SIG-M5 treated with dmso at 0.1 percent for 504 hours (cell line): ENCODE data around the gene KHDC3L.

Source experiments
- DNase-seq: peaks from one replicate; lab custom pipeline; 2025; ENCODE audit not compliant: unreplicated experiment; lab: John Stamatoyannopoulos, UW

The KHDC3L gene, protein sequence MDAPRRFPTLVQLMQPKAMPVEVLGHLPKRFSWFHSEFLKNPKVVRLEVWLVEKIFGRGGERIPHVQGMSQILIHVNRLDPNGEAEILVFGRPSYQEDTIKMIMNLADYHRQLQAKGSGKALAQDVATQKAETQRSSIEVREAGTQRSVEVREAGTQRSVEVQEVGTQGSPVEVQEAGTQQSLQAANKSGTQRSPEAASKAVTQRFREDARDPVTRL

DNA sequence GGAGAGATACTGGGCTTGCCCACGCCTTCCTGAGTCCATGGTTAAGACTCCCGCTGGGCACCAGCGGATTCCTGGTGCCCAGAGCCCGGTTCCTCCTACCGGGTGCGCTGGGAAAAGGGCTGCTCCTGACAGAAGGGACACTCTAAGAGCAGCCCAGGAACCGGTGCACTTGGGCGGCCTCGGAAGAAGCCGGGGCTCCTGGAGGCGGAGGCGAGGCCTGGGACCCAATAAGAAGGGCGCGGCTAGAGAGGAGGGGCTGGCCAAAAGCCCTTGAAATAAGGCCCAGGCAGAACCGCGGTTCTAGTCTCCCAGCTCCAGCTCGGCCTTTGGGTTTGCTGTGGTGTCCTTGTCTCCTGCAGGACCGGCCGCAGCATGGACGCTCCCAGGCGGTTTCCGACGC, at the start of gene KHDC3L:
KHDC3L (plus strand) TSS at position 301 of the 400 bp plus-strand sequence; CDS start at position 373, 72 bp downstream.
- no peak for DNase-seq

DNA sequence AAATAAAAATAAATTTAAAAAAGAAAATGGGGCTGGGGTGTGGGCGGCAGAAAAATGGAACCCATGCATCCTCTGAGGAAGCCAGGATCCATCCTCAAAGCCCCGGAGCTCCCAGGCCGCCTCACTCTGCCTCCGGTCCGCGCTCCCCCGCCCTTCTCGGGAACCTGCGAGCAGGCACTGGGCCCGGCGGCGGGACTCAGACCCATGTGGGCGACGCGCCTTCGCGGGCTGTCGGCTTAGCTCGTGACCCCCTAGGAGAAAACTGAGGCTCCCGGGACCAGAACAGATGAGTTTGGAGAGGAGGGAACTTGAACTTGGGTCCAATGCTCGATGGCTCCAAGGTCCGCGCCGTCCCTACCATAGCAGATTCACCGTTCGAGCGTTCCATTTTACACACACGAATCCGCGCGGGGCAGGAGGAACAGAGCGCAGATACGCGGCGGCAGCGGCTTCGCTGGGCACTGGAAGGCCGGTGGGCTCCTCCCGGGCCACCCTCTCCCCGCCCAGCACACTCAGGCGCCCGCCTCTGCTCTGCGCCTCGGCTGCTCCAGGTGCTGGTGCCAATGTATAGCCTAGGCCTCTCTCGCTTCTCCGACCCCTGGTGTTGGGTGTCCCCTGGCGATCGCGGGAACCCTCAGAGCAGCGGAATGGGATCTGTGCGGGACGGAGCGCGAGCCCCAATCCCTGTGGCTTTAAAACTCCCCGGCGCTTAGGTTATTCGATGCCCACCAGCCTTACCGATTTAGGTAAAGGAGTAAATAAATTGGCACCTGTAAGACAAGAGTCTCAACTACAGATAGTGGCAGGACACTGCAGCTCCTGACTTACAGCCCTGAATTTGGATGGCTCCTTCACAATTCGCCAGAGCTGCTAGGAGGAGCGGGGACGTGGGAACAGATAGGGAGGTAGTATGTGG, 47.6 kb upstream of the KHDC3L start:
- DNase-seq, result no peak

DNA sequence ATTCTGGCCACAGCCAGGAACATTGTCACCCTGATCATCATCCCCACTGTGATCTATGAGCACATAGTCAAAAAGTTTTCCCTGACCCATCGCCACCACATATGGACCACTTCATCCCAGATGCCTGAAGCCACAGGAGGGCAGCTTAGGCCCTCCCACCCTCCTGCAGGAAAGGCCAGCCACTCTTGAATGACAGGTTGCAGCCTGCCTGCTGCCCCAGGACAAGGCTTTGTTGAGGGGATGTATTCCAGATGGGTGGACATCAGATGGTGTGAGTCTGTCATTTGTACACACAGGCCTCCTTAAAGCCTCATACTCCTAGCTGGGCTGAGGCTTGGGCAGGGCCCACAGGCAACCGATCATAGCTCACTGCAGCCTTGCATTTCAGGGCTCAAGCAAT, 39.1 kb upstream of the KHDC3L start:
- no peak for DNase-seq

GRCh38 chr6:73325656-73326055, 36.8 kb upstream of the KHDC3L start:
- DNase-seq, result no peak

DNA sequence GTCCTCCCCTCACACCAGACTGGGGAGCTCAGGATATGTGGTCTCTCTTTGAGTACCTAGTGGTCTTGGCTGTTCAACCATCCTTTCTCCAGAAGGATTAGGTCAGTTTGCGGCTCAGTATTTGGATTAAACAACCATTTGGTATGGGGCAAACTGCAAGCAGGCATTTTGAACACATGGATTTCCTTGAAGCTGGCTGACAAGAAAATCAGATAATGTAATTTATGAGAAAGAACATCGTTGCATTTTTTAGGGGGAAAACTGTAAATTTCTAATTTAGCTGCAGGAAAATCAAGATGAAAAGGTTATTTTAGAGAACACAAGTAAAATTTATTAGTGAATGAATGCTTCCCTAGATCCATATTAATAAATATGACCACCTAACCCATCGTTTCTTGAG, 33.7 kb upstream of the KHDC3L start:
- no peak for DNase-seq

DNA sequence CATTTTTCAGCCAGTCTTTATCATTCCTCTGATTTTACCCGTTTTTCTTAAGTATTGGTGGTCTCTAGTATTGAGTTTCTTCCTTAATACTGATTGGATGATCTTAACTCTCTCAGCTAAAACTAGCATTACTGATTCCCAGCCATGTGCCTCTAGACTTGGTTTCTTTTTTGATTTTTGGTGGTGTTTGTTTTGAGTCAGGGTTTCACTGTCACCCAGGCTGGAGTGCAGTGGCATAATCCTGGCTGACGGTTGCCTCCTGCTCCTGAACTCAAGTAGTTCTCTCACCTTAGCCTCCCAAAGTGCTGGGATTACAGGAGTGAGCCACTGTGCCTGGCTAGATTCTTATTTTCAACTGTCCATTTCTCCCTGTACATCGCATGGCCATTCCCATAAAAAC, 33.3 kb upstream of the KHDC3L start:
- DNase-seq, result no peak

GRCh38 chr6:73339340-73339739, 23.1 kb upstream of the KHDC3L start:
- no peak for DNase-seq

- DNase-seq, result no peak
Observed at GRCh38 chr6:73340048-73340447, 22.4 kb upstream of the KHDC3L start.

GRCh38 chr6:73341335-73341734, 21.1 kb upstream of the KHDC3L start:
- DNase-seq, result peak; percentile 15

DNA sequence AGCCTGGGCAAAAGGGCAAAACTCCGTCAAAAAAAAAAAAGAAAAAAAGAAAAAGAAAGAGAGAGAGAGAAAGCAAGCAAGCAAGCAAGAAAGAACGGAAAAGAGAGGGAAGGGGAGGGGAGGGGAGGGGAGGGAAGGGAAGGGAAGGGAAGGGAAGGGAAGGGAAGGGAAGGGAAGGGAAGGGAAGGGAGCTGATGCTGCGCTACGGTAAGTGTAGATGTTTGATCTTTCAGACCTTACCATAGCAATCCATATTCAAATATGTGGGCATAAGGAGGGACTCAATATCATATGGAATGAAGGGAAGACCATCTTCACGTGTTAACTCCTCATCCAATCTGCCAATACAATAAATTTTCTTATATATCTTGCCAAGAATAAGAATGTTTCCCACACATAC, 20.3 kb upstream of the KHDC3L start:
- no peak for DNase-seq

DNA sequence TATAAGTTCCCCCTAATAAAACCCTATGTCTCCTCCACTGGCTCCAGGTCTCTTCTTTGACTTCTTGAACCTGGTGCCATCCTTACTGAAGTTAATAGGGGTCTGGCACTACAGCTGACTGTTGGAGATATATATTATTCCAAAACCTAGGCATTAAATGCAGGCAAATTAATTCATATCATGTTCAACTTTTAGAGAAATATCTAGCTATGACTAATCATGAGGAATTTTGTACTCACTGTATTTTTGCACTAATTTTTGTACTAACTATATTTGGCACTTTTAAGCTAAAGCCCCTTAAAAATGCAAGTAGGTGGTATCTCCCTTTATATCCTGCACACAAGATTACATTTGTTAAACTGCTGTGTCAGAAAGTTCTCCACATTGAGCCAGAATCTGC, 19.3 kb upstream of the KHDC3L start:
- no peak for DNase-seq

- no peak for DNase-seq
Observed at GRCh38 chr6:73348550-73349204, 13.8 kb upstream of the KHDC3L start.

DNA sequence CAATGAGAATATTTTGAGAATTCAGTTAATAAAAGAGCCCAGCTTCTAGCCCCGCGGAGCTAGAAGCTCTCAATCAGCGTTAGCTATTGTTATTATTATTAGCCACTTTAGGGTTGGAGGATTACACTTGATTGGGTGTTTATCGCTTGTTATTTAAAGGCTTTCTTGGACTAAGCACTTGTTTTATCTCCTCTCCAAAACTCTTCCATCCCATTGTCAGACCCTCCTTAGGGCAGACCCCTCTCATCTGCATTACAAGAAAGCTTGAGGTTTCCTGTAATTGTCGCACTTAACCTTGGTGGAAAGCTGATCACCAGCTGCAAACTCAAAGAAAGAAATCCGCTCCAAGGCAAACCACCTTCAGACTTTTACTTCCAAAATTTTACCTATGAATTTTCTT, 13.1 kb upstream of the KHDC3L start:
- DNase-seq, result no peak

GRCh38 chr6:73353636-73354593, 8.5 kb upstream of the KHDC3L start, which contains the start of gene DPPA5:
TSS of gene DPPA5 (minus strand) at chr6:73354276. CDS start at chr6:73354225, 51 bp downstream.
- DNase-seq, result no peak

DNA sequence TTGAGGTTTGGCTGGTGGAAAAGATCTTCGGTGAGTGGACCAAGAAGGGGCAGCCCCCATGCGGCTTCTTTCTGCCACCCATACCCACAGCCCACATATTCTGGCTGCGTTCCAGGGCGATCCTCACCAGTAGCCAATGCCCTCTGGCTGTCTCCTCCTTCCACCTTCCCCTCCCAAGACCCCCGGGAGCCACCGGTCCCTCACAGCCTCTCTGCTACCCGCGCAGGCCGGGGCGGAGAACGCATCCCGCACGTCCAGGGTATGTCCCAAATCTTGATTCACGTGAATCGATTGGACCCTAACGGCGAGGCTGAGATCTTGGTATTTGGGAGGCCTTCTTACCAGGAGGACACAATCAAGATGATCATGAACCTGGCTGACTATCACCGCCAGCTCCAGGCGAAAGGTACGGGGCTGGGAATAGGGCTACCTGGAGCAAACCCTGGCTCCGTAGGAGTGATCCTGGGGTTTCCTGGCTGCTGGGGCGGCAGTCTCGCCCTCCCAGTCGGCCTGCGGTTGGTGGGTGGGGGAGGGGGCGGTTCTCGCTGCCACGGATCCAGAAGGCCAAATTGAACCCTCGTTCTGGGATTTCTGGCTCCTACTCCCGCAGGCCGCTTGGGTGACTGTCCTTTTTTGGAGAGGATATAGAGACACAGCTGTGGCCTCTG, 545 bp downstream of the KHDC3L start:
- no peak for DNase-seq

GRCh38 chr6:73363537-73363875, 1.0 kb downstream of the KHDC3L start:
- no peak for DNase-seq

DNA sequence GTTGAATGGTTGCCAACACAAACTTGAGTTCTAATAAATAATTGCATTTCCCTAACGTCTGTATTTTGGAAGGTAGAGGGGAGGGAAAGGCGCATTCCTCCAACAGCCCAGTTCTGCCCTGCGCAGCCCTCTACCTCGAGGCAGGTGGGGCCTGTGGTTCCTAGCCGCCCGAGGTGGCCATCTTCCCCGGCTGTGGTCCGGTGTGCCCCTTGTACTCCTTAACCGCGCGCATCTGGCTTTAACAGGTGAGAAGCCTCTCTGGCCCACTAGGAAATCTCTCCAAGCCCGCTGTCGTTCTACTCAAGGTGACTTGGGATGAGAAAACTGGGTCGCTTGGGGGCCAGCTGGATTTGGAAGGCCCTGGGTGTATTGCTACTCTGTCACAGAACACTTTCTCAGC, 1.7 kb downstream of the KHDC3L start:
- DNase-seq, result no peak

- no peak for DNase-seq
Observed at GRCh38 chr6:73364549-73364948, 2.1 kb downstream of the KHDC3L start.

DNA sequence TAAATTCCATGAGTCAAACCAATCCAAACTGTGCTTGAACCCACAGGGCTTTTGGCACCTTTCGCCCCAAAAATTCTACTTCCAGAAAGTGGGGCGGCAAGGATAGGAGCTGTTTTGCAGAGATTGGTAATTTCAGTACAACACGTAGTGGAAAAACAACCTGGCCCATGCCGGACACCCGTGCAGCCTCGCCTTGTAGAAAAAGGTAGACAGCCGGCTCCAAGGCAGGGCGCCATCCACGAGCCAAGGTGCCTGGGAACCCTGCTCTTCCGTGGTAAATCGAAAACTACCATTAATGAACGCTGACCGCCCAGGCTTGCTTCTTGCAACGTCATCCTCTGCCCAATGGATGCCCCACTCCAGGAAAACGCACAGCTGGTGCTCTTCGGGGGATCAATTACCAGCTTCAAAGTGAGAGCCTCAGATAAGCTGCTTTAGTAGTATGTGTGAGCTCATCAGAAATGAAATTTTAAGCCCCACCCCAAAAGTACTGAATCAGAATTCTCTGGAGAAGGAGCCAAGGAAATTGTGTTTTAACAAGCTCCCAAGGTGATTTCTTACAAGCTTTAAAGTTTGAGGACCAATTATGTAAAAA, 5.4 kb downstream of the KHDC3L start:
- no peak for DNase-seq

DNA sequence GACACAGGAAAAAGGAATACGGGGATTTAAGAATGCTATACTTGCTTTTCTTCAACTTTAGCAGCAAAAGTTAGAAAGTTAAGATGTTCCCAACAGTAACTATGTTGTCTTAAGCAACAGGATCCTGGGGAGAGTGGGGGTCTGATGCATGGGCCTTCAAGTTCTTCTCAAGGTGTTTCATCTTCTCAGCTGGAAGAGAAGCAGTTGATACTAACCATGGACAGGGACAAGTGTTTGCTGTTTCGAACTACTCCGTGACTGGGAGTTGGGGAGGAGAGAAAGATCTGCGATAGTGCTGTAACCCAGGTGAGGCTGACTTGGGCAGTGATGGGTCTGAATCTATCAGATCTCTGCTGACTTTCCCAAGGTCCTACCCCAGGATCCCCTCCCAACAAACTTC, 6.2 kb downstream of the KHDC3L start:
- no peak for DNase-seq
